ENCODE results near the gene PTPRN2. TPM values are rescaled to one million over a fixed set of nuclear protein-coding genes. Genes with fewer than 3 reads are reported as not detected.

Gene PTPRN2
- total and polyA plus RNA-seq, 2 of the 8 experiments (the other 6 are each of a cell fraction or from before 2014, with no cell fraction given): 2.6 to 4.5 TPM

DNA sequence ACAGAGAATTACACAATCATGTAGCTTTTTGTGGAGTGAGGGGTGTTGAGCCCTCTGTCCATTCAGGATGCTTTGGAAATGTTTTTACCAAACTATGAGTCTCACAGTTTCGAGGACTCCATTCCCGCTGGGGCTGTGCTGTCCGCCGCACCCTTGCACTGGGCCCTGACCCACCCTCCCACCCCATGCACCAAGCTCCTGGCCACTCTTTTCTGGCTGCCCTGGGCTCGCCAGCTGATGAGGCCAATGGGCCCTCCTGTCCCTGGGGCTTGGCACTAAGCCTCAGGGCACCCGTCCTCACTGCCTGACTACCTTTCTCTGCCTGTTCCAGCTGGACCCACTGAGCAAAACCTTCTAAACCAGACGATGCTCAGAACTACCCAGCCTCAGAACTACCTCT lies 332.1 kb downstream of the PTPRN2 start (continued):
- TF ChIP-seq, protein P1, sequence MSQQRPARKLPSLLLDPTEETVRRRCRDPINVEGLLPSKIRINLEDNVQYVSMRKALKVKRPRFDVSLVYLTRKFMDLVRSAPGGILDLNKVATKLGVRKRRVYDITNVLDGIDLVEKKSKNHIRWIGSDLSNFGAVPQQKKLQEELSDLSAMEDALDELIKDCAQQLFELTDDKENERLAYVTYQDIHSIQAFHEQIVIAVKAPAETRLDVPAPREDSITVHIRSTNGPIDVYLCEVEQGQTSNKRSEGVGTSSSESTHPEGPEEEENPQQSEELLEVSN (IDR thresholded peaks at IDR 0.05): no peak
- TF ChIP-seq CBX5 (IDR thresholded peaks at IDR 0.05; ENCODE audit: low read depth, low read length): no peak
- TF ChIP-seq RBBP5 (IDR thresholded peaks at IDR 0.05; ENCODE audit: borderline replicate concordance, low read depth, low read length): no peak
- no peak for TF ChIP-seq POU5F1 (IDR thresholded peaks at IDR 0.05; ENCODE audit: low read depth, low read length)
- TF ChIP-seq HDAC6 (IDR thresholded peaks at IDR 0.05; ENCODE audit: low read depth, low read length): no peak
- no peak for TF ChIP-seq HDAC2 (IDR thresholded peaks at IDR 0.05; ENCODE audit: borderline replicate concordance in 1 of 2, low read depth in 2 of 2, low read length in 2 of 2)

Measured in H1 (cell line).